H1 (cell line): ENCODE data around the gene TP73. TPM values are rescaled to one million over a fixed set of nuclear protein-coding genes. Genes with fewer than 3 reads are reported as not detected.

Experiments used
- BCL11A ChIP-seq, 2 experiments: IDR thresholded peaks; one replicate each; pipeline ENCODE4 v1.6.1; 2011; ENCODE audit warnings: low read depth in 2 of 2, low read length in 2 of 2, mild to moderate bottlenecking in 2 of 2
- CEBPB ChIP-seq: IDR thresholded peaks from 2 replicates; pipeline ENCODE4 v1.6.1; 2012; ENCODE audit warnings: low read depth, low read length
- CHD7 ChIP-seq: fragments of 300-600 bp; sonication (generic); IDR thresholded peaks from 2 replicates; pipeline ENCODE4 v1.7.1; 2012; ENCODE audit warnings: low read length, moderate library complexity, mild to moderate bottlenecking, inconsistent platforms; ENCODE audit not compliant: insufficient replicate concordance
- CTBP2 ChIP-seq: IDR thresholded peaks from 2 replicates; pipeline ENCODE4 v1.7.0; 2011; ENCODE audit warnings: borderline replicate concordance, mild to moderate bottlenecking, moderate library complexity, mixed read lengths, low read length; ENCODE audit not compliant: insufficient read depth, insufficient read length
- GABPA ChIP-seq: IDR thresholded peaks from 2 replicates; pipeline ENCODE4 v1.6.1; 2011; ENCODE audit warnings: mild to moderate bottlenecking, low read length, moderate library complexity, borderline replicate concordance; ENCODE audit not compliant: insufficient read depth
- MAX ChIP-seq: IDR thresholded peaks from 2 replicates; pipeline ENCODE4 v1.6.1; 2012; ENCODE audit warnings: inconsistent platforms
- POLR2AphosphoS5 ChIP-seq: IDR thresholded peaks from 2 replicates; pipeline ENCODE4 v1.6.1; 2011; ENCODE audit warnings: low read depth, low read length
- TBP ChIP-seq: IDR thresholded peaks from 2 replicates; pipeline ENCODE4 v1.6.1; 2011; ENCODE audit warnings: low read depth, low read length, improper control_type of control experiment
- polyA plus RNA-seq, 7 experiments: library from polyadenylated mRNA; depleted of rRNA in 3 of 7; stranded (reverse) in 5 of 7; unstranded in 2 of 7; fragments of >200 nt in 5 of 7; fragments of 200-250 nt in 2 of 7; gene quantifications; 1 replicate in 5 of 7; 2 replicates in 1 of 7; 4 replicates in 1 of 7; pipeline versions ENCODE4 v1.2.1 to v1.2.3, GENCODE V29; 2011 to 2013; ENCODE audit warnings: missing spikeins in 2 of 7, mixed read lengths in 2 of 7
- total RNA-seq: library from RNA; stranded (reverse); fragmentation: NEBNext Ultra II Directional; extraction: Animal tissue kit (Norgen Biotek cat#: 25700); gene quantifications from 2 replicates; pipeline ENCODE4 v1.2.1, GENCODE V29; 2021

The TP73 gene
- total and polyA plus RNA-seq, 2 of the 8 experiments (the other 6 are each of a cell fraction or from before 2014, with no cell fraction given), result 2.6 to 3.1 TPM

- TF ChIP-seq CHD7 (no peak), TBP (no peak), POLR2AphosphoS5 (no peak), MAX (no peak), BCL11A (IDR thresholded peaks at IDR 0.05; ENCODE audit: low read depth in 2 of 2, low read length in 2 of 2) (no peak), CEBPB (no peak), GABPA (no peak), CTBP2 (no peak)
Observed at GRCh38 chr1:3670823-3671265, 18.5 kb downstream of the TP73 start (continued).
